ENCODE data around the gene NT5C1B.
A peak's percentile ranks its signal among the peaks of the same experiment; 100 is the strongest.

The NT5C1B gene

DNA sequence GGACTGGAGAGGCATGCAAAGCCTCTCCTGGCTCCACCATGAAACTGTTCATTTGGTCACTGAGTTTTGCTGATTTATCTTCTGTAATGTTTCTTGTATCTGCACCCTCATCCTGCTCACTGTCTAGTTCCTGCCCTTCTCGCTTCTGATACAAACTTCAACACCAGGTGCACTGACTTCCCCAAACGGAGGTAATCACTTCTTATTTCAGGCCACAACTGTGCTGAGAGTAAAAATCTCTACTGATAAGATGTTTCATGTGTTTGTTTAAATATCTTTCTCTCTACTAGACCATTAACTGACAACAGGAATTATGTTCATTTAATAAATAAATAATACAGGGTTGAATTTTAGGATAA lies 10.9 kb upstream of the NT5C1B start:
- DNase-seq (ENCODE audit: low read depth in 1 of 2, low spot score in 1 of 2): no peak

DNA sequence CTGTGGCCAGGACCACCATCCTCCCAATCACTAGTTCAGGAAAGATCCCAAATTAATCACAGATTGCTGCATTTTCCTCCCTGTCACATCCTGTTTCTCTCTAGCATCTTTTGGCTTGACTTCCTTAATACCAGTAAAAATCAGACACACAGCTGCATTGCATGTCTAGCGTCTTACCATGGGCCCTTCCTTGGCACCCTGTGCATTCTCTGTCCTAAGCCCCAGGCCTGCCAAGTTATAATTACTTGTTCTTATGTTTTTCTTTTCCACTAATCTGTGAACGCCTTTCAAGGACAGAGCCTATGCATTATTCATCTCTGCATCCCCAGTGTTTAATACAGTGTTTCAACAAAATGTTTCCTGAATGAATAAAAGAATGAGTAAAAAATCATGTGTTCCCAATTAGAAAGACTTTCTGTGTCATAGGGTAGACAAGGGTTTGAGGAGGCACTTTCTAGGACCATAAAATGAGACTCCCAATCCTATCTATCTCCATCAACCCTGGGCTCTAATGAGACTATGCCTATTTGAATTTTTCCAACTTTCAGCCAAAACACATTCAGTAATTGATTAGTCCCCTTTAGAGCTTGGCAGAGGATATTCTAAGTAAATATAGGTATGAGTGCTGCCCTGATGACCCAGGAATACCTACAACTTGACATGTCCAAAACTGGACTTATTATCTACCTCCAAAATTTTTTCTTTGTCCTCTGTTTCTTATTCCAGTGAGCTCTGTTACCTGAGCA lies 10.3 kb upstream of the NT5C1B start:
- DNase-seq (ENCODE audit: low read depth in 1 of 2, low spot score in 1 of 2): no peak

DNA sequence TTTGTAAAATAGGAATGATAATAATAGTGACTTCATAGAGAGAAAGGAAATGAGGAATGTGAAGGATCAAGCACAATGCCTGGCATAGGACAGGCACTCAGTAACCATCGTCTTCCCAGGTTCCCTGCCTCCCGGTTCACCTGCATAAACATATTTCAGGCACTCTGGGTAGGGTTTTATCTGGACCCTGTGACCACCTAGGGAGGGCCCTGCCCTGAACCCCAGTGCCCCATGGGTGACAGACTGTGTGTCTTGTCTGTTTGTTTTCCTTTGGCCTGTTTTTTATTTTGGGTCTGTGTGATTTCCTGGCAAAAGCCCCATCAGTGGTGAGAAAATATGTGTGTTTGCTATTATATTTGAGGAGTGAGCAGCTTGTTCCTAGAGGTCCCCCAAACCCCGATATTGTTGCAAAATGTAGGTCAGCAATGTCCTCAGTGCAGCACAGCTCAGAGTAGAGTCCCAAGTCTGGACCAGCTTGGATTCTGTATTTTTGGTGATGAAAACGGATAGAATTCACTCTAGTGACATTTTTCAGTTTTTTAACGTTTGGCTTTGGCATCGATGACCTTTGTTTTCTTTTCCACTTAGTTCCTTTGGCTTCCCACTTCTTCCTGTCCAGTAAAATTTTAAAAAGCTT lies 9.6 kb upstream of the NT5C1B start:
- DNase-seq (ENCODE audit: low read depth in 1 of 2, low spot score in 1 of 2): no peak

DNA sequence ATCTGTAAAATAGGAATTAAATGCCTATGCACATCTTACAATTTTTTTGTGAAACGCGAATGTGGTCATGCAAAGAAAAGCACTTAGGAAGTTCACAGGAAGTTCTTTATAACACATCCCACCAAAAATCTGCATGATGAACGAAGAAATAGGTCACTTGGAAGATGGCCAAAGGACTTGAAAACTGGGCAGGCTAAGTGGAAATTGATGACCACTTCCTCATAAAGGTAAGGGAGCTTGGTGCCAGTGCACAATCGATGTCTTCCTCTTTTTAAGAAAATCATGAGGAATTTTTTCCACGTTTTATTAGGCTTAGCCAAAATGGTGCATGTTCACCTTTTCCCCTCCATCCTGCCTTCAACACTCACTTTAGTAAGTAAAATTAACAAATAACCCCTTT lies 8.2 kb upstream of the NT5C1B start:
- DNase-seq (ENCODE audit: low read depth in 1 of 2, low spot score in 1 of 2): no peak

DNA sequence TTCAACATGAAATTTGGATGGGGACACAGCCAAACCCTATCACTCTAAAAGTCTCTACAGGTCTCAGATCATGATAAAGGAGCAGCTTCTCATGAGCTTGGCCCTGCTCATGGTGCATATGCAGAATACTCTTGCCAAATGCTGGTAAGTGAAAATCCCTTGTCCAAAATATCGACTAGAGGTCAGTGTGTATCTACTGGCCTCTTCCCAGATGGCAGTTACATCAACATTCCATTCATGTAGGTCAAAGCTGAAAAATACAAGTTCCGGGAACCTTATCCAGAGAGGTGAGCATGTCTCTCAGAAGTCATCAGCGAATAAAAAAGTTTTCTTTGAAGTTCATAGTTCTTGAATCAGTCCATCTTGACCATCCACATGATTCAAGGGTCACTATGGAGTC lies 7.6 kb upstream of the NT5C1B start:
- DNase-seq (ENCODE audit: low read depth in 1 of 2, low spot score in 1 of 2): no peak

DNA sequence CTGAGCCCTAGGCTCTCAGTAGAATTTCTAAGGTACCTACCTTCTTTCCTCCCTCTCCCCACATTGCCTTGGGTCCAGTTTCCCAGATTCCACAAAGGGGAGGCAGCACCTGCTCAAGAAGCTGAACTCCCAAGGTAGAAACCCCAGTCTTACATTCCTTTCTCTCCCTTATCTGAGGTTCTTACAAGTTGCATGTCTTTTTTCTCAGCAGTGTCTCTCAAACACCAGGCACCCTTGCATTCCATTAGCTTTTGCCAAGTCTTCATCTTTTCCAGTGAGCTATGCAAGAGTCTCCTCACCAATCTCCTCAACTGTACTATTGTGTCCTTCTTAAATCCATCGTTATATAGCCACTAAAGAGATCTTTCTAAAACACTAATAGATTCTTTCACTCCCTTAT lies 4.1 kb upstream of the NT5C1B start:
- DNase-seq (ENCODE audit: low read depth in 1 of 2, low spot score in 1 of 2): no peak

DNA sequence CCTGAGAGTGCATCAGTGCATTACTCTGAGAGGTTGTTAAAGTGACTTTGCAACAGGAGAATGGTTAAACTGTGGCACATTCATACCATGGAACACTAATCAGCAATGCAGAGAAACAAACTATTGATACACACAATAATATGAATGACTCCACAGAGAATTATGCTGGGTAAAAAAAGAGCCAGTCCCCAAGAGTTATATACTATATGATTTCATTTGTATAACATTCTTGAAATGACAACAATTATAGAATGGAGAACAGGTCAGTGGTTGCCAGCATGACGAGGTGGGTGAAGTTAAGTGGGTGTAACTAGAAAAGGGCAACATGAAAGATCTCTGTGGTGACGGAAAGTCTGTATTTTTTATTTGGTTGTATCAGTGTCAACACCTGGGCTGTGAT lies 3.0 kb upstream of the NT5C1B start:
- DNase-seq (ENCODE audit: low read depth in 1 of 2, low spot score in 1 of 2): no peak

DNA sequence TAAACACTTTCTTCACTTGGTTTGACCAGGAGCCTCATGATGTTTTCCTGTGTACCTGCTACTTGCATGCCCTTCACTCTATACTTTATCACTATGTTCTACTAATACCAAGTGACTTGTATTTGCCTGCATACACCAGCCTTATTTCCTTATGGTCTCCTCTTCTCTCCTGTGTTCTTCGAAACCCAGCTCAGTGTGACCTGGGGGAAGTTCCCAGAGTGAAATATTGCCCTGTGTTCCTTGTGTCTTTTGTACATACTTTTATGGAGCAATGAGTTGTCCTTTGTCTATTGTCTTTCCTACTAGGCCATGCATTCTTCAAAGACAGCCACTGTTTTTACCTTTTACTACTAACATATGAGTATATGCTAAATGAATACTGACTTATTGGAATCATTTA lies 567 bp downstream of the NT5C1B start:
- no peak for DNase-seq (ENCODE audit: low read depth in 1 of 2, low spot score in 1 of 2)

DNA sequence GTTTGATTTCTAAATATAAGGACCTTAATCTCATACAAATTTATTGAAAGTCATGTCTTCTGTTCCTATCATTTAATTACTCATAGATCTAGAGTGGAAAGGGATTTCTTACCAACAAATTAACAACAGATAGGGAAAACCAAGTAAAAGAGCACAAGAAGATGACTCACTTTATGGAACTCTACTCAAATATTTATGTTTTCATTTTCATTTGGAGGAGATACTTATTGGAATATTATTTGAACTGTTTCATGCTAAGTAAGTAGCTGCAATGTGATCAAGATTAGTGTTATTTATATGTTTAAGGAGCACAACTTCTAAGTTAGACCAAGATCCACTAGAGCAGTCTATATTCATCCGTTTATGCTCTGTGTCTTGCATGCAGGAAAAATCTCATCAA lies 1.3 kb downstream of the NT5C1B start:
- DNase-seq (ENCODE audit: low read depth in 1 of 2, low spot score in 1 of 2): no peak

DNA sequence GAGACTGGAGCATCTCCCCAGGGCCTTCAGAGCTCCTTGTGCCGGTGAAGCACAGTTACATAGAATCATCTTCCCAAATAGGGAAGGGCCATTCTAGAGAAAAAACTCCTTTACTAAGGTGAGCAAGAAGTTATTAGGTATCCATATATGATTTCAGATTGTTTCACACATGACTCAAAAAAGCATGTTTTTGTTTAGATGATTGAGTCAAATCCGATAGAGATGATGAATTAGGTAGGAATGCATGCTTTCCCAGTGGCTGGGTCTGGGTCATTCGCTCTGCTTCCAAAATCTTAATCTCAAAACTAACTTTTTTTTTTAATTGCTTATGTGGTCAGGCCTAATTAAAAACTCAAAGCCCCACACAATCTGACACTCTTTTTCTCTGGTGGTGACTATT lies 3.8 kb downstream of the NT5C1B start:
- no peak for DNase-seq (ENCODE audit: low read depth in 1 of 2, low spot score in 1 of 2)

DNA sequence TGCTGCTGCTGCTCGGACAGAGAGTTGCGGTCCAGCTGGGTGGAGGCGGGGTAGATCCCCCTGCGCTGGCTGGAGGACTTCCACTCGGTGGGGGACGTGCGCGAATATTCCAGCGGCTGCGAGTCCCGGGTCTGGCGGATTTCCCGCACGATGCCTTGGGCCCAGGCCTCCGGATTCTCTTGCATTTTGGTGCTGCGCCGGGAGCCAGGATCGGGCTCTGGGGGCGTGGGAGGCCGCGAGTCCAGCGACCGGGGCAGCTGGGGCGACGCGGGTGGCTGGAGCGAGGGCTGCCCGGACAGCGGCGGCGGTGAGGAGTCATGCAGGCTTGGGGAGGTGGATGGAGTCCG lies 4.8 kb downstream of the NT5C1B start:
- no peak for DNase-seq (ENCODE audit: low read depth in 1 of 2, low spot score in 1 of 2)

DNA sequence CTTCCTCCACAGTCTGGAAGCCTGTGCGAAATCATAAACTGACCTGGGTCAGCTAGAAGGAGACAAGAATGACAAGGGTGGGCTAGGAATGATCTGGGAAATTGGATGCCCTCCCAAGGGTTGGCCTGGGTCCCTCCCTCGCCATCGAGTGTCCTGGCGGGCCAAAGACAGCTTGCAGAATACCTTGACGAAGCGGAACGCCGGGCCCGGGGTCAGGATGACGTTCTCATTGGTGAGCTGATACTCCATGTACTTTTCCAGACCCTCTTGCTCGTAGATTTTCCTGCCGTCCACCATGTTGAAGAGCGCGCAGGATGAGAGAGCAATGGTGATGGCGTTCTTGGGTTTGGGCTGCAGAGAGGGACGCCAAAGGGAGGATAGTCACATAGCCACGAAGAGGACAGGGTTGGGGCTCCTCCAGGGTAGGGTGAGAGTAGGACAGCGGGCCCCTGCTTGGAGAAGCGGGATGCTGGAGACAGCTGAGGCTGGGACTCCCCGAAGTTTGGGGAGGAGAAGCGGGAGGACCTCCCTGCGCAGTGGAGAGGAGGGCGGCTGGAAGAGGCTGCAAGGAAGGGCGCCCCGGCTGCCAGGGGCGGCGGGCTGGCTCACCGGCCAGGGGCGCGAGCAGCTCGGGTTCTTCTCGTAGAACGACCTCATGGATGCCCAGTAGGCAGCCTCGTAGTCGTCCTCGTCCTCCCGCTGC lies 5.3 kb downstream of the NT5C1B start:
- no peak for DNase-seq (ENCODE audit: low read depth in 1 of 2, low spot score in 1 of 2)

DNA sequence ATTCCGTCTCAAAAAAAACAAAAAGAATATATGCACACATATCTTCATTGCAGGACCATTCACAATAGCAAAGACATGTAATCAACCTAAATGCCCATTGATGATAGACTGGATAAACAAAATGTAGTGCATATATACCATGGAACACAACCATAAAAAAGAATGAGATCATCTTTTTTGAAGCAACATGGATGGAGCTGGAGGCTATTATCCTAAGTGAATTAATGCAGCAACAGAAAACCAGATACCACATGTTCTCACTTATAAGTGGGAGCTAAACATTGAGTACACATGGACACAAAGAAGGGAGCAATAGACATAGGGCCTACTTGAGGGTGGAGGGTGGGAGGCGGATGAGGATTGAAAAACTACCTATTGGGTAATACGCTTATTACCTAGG lies 8.8 kb downstream of the NT5C1B start:
- DNase-seq (ENCODE audit: low read depth in 1 of 2, low spot score in 1 of 2): no peak

DNA sequence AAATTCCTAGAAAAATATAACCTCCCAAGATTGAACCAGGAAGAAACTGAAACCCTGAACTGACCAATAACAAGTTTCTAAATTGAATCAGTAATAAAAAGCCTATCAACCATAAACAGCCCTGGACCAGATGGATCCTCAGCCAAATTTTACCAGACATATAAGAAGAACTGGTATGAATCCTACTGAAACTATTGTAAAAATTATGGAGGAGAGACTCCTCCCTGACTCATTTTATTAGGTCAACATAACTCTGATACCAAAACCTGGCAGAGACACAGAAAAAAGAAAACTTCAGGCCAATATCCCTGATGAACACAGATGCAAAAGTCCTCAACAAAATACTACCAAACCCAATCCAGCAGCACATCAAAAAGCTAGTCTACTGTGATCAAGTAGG lies 11.3 kb downstream of the NT5C1B start:
- no peak for DNase-seq (ENCODE audit: low read depth in 1 of 2, low spot score in 1 of 2)

DNA sequence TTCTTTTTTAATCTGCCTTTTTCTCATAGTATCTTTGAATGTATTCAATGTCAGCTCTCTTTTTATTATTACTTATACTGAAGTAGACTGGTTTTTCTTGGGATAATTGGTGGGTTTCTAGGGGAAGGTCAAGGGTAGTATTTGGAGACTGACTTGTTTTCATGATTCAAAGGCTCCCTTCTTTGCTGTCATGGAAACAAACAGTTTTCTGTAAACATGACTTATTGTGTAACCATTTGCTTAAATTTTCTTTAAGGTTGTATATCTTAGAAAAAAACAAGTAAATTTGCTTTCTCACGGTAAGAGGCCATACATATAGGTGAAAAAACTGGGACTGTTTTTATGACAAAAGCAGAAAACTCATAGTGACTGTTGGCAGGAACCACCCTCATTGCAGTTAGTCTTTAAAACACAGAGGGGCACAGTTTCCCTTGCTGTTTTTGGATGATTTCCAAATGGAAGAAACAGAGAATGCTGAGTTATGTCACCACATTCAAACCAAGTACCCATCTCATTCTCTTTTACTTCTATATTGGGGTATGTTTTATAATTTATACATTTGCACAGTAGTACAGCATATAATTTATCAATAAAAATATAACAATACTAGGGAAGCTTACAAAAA lies 23.1 kb downstream of the NT5C1B start:
- DNase-seq (ENCODE audit: low read depth in 1 of 2, low spot score in 1 of 2): no peak

DNA sequence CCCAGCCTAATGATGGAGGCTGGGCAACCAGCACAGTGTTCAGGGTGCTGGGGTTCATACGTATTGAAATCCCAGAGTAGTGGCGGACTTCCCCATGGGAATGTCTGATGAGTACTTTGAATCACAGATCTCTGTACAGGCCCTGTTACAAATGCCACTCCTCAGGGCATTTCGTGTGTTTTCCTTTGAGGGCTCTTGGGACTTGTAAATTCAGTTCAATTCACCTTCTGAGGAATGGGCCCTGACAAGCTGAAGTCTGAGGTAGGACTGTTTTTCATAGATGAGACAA lies 28.6 kb downstream of the NT5C1B start:
- no peak for DNase-seq (ENCODE audit: low read depth in 1 of 2, low spot score in 1 of 2)

DNA sequence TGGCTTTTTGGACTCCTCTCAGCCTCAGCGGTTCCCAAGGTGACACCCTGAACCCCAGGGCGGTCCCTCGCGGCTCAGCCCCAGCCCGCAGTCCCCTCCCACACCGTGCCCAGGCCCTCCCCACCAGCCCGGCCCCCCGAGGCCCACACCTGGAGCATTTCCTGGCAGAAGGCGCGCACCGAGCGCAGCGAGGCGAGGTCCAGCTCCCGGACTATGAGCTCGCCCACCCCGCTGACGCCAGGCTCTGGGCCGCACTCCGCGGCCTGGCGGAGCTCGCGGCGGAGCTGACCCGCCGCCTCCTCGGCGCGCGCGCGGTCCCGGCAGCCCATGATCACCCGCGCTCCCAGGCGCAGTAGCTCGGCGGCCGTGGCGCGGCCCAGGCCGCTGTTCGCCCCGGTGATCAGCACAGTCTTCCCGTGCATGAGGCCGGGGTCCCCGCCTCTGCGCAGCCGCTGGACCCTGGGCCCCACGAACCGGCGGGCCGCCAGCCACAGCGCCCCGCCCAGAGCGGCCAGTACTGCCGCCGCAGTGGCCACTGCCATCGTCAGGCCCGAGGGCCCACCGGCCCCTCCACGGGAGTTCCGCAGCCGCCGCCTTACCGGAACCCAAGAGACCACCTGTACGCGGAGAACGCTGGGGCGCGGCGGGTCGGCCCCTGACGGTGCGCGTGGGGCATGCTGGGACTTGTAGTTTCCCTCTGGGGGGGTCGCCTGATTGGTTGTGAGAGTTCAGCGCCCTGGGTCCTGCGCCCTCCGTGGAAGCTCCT lies 29.2 kb downstream of the NT5C1B start, which contains the start of gene RDH14:
TSS of gene RDH14 (minus strand) at position 623 of the 766 bp plus-strand sequence. CDS start at position 542, 81 bp downstream.
- peak; percentile 82 to 87 for DNase-seq (ENCODE audit: low read depth in 1 of 2, low spot score in 1 of 2)

DNA sequence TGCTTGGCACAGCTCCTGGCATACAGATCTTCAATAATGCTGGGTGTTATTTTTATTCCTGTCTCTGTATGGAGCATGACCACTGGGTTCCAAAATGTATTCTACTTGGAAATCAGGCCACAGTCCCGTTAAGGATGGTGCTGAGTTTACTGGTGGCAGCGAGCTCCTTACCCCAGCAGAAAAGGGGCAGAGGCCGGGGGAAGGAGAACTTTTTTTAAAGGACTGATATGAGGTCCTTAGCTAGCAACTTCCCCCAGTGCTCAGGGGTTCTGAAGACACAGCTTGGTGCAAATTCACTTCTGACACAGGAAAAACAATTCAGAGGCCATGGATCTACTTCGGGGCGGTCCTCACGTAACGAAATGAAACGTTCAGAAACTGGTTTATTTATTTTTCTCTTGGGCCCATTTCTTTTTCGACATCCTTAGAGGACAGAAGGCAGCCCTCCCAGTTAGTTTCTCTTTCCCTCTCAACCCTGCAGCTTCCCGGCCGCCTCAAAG lies 29.8 kb downstream of the NT5C1B start:
- no peak for DNase-seq (ENCODE audit: low read depth in 1 of 2, low spot score in 1 of 2)

DNA sequence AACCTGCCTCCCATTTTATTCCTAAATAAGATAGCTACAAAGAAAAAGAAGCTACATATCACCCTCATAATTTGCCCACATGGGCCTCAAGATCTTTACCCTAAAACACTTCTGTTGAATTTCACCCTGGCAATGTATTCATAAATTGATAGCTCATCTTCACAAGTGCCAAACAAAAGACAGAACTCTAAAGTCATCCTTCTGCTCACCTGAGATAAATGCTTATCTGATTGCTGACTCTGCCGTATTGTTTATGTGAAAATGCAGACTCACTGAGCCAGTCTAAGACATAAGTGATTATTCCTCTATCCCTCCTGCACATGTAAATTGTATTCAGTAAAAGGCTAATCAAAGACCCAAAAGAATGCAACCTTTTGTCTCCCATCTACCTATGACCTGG lies 30.9 kb downstream of the NT5C1B start:
- DNase-seq (ENCODE audit: low read depth in 1 of 2, low spot score in 1 of 2): no peak

DNA sequence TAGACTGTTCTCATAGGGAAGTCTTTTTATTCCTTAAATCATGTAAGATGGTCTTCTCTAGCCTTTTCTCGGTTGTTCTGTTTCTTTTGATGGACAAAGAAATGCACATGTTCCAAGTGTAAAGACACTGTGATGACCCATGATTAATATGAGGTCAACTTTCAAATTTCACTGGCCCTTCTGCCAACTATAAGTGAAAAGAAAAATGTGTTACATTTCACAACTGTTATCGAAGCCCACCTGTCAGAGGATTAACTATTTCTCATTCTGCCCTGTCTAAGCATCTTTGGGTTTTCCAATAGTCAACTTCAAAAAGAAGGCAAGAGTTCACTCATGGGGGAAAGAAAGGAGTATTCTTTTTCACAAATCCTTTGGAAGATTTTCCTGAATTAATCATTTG lies 32.2 kb downstream of the NT5C1B start:
- no peak for DNase-seq (ENCODE audit: low read depth in 1 of 2, low spot score in 1 of 2)

DNA sequence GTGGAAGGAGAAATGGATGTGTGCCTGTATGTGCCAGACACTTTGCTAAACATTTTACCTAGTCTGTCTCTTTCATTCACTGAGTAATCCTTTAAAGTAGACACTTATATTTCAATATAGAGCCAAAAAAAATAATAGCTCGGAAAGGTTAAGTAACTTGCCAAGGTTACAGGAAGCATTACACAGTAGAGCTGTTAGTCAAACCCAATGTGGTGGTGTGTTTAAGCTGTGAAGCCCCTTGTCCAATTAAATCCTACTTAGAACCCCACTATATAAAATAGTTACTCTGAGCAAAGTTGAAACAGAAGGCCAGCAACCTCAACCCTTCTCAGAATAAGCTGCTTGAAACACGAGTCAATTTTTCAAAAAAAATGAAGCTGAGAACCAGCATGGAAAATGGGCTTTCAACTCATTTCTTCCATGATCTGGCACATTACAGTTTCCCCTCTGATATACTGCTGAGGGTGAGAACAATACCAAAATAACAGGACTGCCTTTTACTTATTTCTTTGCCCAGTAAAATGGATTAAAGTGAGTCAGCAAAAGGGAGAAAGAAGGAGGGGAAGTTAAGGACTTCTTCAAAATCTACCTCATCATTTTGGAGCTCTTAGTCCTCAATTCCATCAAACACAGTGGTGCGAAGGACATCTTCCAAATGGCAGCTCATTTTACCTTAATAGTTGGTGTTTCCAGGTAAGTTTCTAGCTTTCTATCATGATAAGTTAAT lies 36.9 kb downstream of the NT5C1B start:
- no peak for DNase-seq (ENCODE audit: low read depth in 1 of 2, low spot score in 1 of 2)

Measured in stimulated activated CD4-positive, alpha-beta T cell treated with anti-CD3 and anti-CD28 coated beads, Interleukin-15, amount 100 ng/mL, for 1 hour (primary cell).